ENCODE measurements around the gene ZNF611. TPM values are rescaled to one million over a fixed set of nuclear protein-coding genes. Genes with fewer than 3 reads are reported as not detected.
"Not testable (repeated sequence)": the region's sequence is repeated elsewhere in the genome, so short reads cannot be mapped to it uniquely, and the experiment has no call there.

The ZNF611 gene
- total and polyA plus RNA-seq, 2 of the 13 experiments (the other 11 are each of a cell fraction or from before 2014, with no cell fraction given) = 2.7 to 4.1 TPM

DNA sequence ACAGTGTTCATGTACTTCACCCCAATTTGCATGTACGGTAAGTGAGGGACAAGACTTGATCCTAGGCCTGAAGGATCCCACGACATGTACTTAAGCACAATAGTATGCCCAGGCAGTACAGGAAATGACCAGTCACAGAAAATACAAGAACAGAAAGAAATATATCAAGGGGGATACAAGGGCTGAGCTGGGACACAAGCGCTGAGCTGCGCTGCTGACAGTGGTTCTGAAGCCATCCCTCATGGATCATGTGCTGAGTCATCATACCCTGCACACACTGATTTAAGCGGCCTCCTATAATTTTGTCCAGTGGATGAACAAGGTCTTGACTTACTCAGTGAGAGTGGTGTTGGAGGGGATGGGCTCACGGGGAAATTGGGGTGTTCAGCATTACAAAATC is 59.6 kb downstream of the ZNF611 start:
- H3K9ac ChIP-seq (ENCODE audit: insufficient read depth, low read depth, low read length); ATAC-seq; BruUV-seq (replicated peaks); H4K20me1 ChIP-seq (ENCODE audit: insufficient read depth, low read length); H3K4me2 ChIP-seq (ENCODE audit: low read depth, low read length); H2AFZ ChIP-seq (ENCODE audit: low read length); H3K27me3 ChIP-seq (ENCODE audit: control insufficient read depth in 1 of 2, insufficient read depth in 2 of 2, low read length in 2 of 2); H3K36me3 ChIP-seq (replicated peaks in 1 of 2; ENCODE audit: control insufficient read depth in 1 of 2, insufficient read depth in 2 of 2, low read length in 2 of 2); POLR2A ChIA-PET; H3K27ac ChIP-seq (ENCODE audit: extremely low read length, insufficient read depth, low read length); in situ Hi-C loops (cut with HindIII; ENCODE audit: extremely low pct_ligation_motif_present, low pct_unique_long_range_greater_than_20kb); CTCF ChIA-PET (ENCODE audit: low intra/inter-chr PET ratio, low total read pairs); DNase-seq (ENCODE audit: low spot score); H3K4me3 ChIP-seq (replicated peaks in 1 of 3; ENCODE audit: insufficient read depth in 1 of 3, low read depth in 2 of 3, low read length in 3 of 3); intact Hi-C loops (cut with micrococcal nuclease; ENCODE audit: unreplicated experiment); FAIRE-seq: not testable (repeated sequence)
- peaks cover 40% of the 10 kb centered on the region for H3K9me3 ChIP-seq (ENCODE audit: low read length)
- TF ChIP-seq MAFK (conservative IDR thresholded peaks at IDR 0.05 in 1 of 2, IDR thresholded peaks at IDR 0.05 in 1 of 2; ENCODE audit: low read length in 2 of 2) = peak in 1 of 2 experiments; percentile 29; a peak in 1 of 4 replicates
- peak; percentile 25; the same call in 1 of the 2 replicates for TF ChIP-seq MAFF (IDR thresholded peaks at IDR 0.05; ENCODE audit: low read depth, low read length)
- WGBS (ENCODE audit: low lambda C conversion rate) = 80% methylated on average over 6 of the region's 6 CpGs
- peaks cover 12% of the 10 kb centered on the region; the same call in 1 of the 2 replicates for H3K4me1 ChIP-seq (ENCODE audit: insufficient read depth, low read length)
- peaks cover 24% of the 10 kb centered on the region for H3K79me2 ChIP-seq (ENCODE audit: insufficient read depth, low read length)

- DNase-seq (ENCODE audit: low spot score) = no peak
- Histone ChIP-seq H2AFZ (ENCODE audit: low read length) (no peak overlapping the region), H3K79me2 (ENCODE audit: insufficient read depth, low read length) (peaks cover 13% of the 10 kb centered on the region), H3K27me3 (ENCODE audit: control insufficient read depth in 1 of 2, insufficient read depth in 2 of 2, low read length in 2 of 2) (no peaks in the 10 kb centered on the region), H3K9me3 (ENCODE audit: low read length) (peaks cover 46% of the 10 kb centered on the region), H3K36me3 (replicated peaks in 1 of 2; ENCODE audit: control insufficient read depth in 1 of 2, insufficient read depth in 2 of 2, low read length in 2 of 2) (no peaks in the 10 kb centered on the region), H3K4me2 (ENCODE audit: low read depth, low read length) (no peak overlapping the region), H3K9ac (ENCODE audit: insufficient read depth, low read depth, low read length) (no peak overlapping the region), H3K27ac (ENCODE audit: extremely low read length, insufficient read depth, low read length) (no peak overlapping the region), H3K4me1 (ENCODE audit: insufficient read depth, low read length) (peaks cover 12% of the 10 kb centered on the region; the same call in 1 of the 2 replicates), H3K4me3 (replicated peaks in 1 of 3; ENCODE audit: insufficient read depth in 1 of 3, low read depth in 2 of 3, low read length in 3 of 3) (no peak overlapping the region), H4K20me1 (ENCODE audit: insufficient read depth, low read length) (no peaks in the 10 kb centered on the region)
- no TSS peak for BruUV-seq (replicated peaks)
- no peak for ATAC-seq
- POLR2A ChIA-PET = no interaction called here
- TF ChIP-seq CEBPB (IDR thresholded peaks at IDR 0.05; ENCODE audit: borderline replicate concordance, low read depth, low read length) (peak; percentile 1; the same call in 1 of the 2 replicates), ZNF792 (CRISPR knock-in tag; IDR thresholded peaks at IDR 0.05) (no peak), STAT5B (CRISPR knock-in tag; IDR thresholded peaks at IDR 0.05) (no peak)
- WGBS (ENCODE audit: low lambda C conversion rate) = 69% methylated on average over 4 of the region's 4 CpGs
- in situ Hi-C loops (cut with HindIII; ENCODE audit: extremely low pct_ligation_motif_present, low pct_unique_long_range_greater_than_20kb) (no loop called here), intact Hi-C loops (cut with micrococcal nuclease; ENCODE audit: unreplicated experiment) (no loop called here)
- FAIRE-seq = no peak
- CTCF ChIA-PET (ENCODE audit: low intra/inter-chr PET ratio, low total read pairs) = no interaction called here
Measured at GRCh38 chr19:52673014-52673413, 61.8 kb downstream of the ZNF611 start.

Measured in HepG2 (cell line).